GM12873 (cell line): ENCODE measurements around the gene TEX2.

Experiments used
- CTCF ChIP-seq: IDR thresholded peaks from 2 replicates; pipeline ENCODE4 v1.5.1; 2012; ENCODE audit warnings: low read depth, mild to moderate bottlenecking, moderate library complexity, low read length, control low read depth; ENCODE audit not compliant: insufficient read depth; ENCODE audit errors: missing control alignments

Gene TEX2

GRCh38 chr17:64148699-64149098 is 114.4 kb downstream of the TEX2 start:
- TF ChIP-seq CTCF, result no peak

GRCh38 chr17:64148017-64148631 is 114.9 kb downstream of the TEX2 start:
- no peak for TF ChIP-seq CTCF

- no peak for TF ChIP-seq CTCF
These were observed 115.7 kb downstream of the TEX2 start for GRCh38 chr17:64147110-64148016.

GRCh38 chr17:64146418-64147109 is 116.5 kb downstream of the TEX2 start:
- no peak for TF ChIP-seq CTCF

GRCh38 chr17:64145751-64146417 is 117.2 kb downstream of the TEX2 start:
- no peak for TF ChIP-seq CTCF

- TF ChIP-seq CTCF, result no peak
These were observed 117.7 kb downstream of the TEX2 start for GRCh38 chr17:64145375-64145750.
